Uterine smooth muscle cell (primary cell): Measurements from ENCODE around the gene ZNF562. TPM values are rescaled to one million over a fixed set of nuclear protein-coding genes. Genes with fewer than 3 reads are reported as not detected.

ENCODE experiments used
- total RNA-seq: library from RNA; depleted of rRNA; stranded (reverse); fragments of >200 nt; gene quantifications from 2 replicates; pipeline ENCODE4 v1.2.3, GENCODE V29; 2014

The ZNF562 gene
- total RNA-seq: 26.0 and 28.0 TPM in 2 replicates

DNA sequence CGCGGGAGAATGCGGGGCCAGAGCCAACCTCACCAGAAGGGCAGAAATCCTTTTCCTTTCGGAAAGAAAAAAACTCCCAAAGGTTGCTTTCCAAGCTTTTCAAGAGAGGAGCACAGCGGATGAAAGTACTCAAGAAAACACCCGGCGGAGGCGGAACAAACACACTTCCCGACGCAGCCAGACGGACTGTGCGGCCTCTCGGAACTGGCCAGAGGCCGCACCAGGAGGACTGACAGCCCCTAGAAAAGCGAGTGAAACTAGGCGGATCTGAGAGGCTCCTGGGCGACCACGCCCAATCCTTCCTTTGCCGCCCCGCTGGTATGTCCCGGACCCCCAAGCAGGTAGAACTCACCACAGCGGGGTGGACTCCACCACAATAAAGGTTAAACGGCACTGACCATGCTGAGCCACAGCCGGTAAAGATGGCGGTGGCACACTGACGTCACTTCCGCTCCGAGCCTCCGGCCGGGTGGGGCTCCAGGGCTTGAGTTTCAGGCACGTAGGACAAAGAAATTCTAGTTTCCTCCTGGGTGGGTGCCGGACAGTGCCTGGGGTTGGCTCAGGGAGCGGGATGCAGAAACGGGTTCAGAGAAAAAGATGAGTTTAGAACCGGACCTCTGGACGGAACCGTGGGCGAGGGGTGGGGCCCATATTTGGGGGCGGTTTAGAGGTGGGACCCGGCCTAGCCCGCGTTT lies at the start of gene ZNF562:
TSS of gene ZNF562 (minus strand) at position 438 of the 695 bp plus-strand sequence. CDS start 14,356 bp downstream, outside the sequence.

DNA sequence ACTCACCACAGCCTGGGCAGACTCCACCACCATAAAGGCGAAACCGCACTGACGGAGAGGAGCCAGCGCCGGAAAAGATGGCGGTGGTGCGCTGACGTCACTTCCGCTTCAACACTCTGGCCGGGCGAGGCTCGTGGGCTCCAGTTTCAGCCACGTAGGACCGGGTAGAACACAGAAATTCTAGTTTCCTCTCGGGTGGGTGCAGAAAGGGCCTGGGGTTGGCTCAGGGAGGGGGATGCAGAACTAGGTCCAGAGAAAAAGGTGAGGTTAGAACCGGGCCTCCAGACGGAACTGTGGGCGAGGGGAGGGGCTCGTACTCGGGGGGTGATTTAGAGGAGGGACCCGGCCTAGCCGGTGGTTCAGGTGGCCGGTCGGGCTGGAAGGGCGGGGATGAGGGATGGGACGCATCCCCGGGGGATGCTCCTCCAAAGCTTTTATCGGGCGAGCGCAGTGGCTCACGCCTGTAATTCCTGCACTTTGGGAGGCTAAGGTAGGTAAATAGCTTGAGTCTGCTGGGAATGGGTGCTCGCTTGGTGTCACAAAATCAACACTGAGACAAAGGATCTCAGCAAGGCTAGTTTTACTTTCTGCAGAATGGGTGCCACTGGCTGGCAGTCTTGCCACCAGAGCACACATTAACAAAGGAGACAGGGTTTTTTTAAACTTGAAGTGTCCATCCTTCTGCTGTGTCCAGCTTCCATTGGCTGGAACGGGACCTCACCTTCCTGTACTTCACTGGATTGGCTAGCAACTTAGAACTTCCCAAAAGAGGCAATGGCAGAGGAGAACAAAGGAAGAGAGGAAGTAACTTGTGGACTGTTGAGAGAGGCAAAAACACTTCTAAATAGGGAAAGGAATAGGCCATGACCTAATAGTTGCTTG lies 53.5 kb downstream of the ZNF562 start, which contains the start of gene ZNF561:
TSS of gene ZNF561 (minus strand) at position 77 of the 882 bp plus-strand sequence. CDS start 1,776 bp downstream, outside the sequence.

Other genes starting within 250 kb of the ZNF562 start
- 7.1 and 12.4 TPM in 2 replicates for gene ZNF266, start 239.5 kb downstream of the ZNF562 start, total RNA-seq
- 0.11 and 0.75 TPM in 2 replicates for gene ZNF560, start 176.5 kb downstream of the ZNF562 start, total RNA-seq
- gene ZNF426, start 136.5 kb downstream of the ZNF562 start, total RNA-seq: 19.4 and 25.7 TPM in 2 replicates
- gene ZNF121, start 90.6 kb downstream of the ZNF562 start, total RNA-seq: 41.0 and 45.8 TPM in 2 replicates
- 43.3 and 59.1 TPM in 2 replicates for gene ZNF561, start 53.9 kb downstream of the ZNF562 start, total RNA-seq
- 7.9 and 14.4 TPM in 2 replicates for gene ZNF846, start 93.6 kb upstream of the ZNF562 start, total RNA-seq
- gene FBXL12, start 144.0 kb upstream of the ZNF562 start, total RNA-seq: 18.8 and 19.6 TPM in 2 replicates
- 168 and 171 TPM in 2 replicates for gene UBL5, start 152.8 kb upstream of the ZNF562 start, total RNA-seq
- 94.2 and 123 TPM in 2 replicates for gene PIN1, start 160.2 kb upstream of the ZNF562 start, total RNA-seq